ENCODE data around the gene TMEM208. TPM values are rescaled to one million over a fixed set of nuclear protein-coding genes. Genes with fewer than 3 reads are reported as not detected.

Gene TMEM208
- total RNA-seq, 1 experiment from 2014 or later: 19.5 TPM

GRCh38 chr16:67259705-67260104 is 32.8 kb downstream of the TMEM208 start:
- Histone ChIP-seq H3K9ac (ENCODE audit: low read length) (no peak overlapping the region), H3K27me3 (ENCODE audit: low read length) (no peaks in the 10 kb centered on the region), H3K9me2 (replicated peaks; ENCODE audit: insufficient read depth, low read length) (no peaks in the 10 kb centered on the region), H3K27ac (ENCODE audit: low read length) (no peak overlapping the region), H3K4me3 (ENCODE audit: low read length) (no peak overlapping the region), H3K36me3 (ENCODE audit: insufficient read depth, low read length) (no peaks in the 10 kb centered on the region), H3K9me3 (ENCODE audit: low read length) (no peaks in the 10 kb centered on the region), H3K4me2 (ENCODE audit: low read depth, low read length, poor library complexity, severe bottlenecking) (no peak overlapping the region), H3K79me2 (ENCODE audit: low read length) (no peaks in the 10 kb centered on the region), H4K20me1 (ENCODE audit: insufficient read depth, low read depth, low read length) (no peaks in the 10 kb centered on the region), H2AFZ (ENCODE audit: low read length) (no peak overlapping the region), H3K4me1 (ENCODE audit: low read length) (no peaks in the 10 kb centered on the region)
- DNase-seq: no peak

- H3K36me3 ChIP-seq (ENCODE audit: insufficient read depth, low read length): no peaks in the 10 kb centered on the region
- H2AFZ ChIP-seq (ENCODE audit: low read length): no peak overlapping the region
- no peak overlapping the region for H3K4me3 ChIP-seq (ENCODE audit: low read length)
- H3K9ac ChIP-seq (ENCODE audit: low read length): no peak overlapping the region
- no peaks in the 10 kb centered on the region for H3K79me2 ChIP-seq (ENCODE audit: low read length)
- H3K27me3 ChIP-seq (ENCODE audit: low read length): no peaks in the 10 kb centered on the region
- no peaks in the 10 kb centered on the region for H3K9me2 ChIP-seq (replicated peaks; ENCODE audit: insufficient read depth, low read length)
- DNase-seq: peak; percentile 72
- no peaks in the 10 kb centered on the region for H4K20me1 ChIP-seq (ENCODE audit: insufficient read depth, low read depth, low read length)
- H3K4me1 ChIP-seq (ENCODE audit: low read length): no peaks in the 10 kb centered on the region
- H3K27ac ChIP-seq (ENCODE audit: low read length): no peak overlapping the region
- H3K4me2 ChIP-seq (ENCODE audit: low read depth, low read length, poor library complexity, severe bottlenecking): no peak overlapping the region
- H3K9me3 ChIP-seq (ENCODE audit: low read length): no peaks in the 10 kb centered on the region
Observed at GRCh38 chr16:67260426-67261063, 33.6 kb downstream of the TMEM208 start.

GRCh38 chr16:67263201-67263600 is 36.3 kb downstream of the TMEM208 start:
- Histone ChIP-seq H3K4me3 (ENCODE audit: low read length) (no peak overlapping the region), H3K4me1 (ENCODE audit: low read length) (no peaks in the 10 kb centered on the region), H2AFZ (ENCODE audit: low read length) (no peak overlapping the region), H3K9me2 (replicated peaks; ENCODE audit: insufficient read depth, low read length) (no peaks in the 10 kb centered on the region), H3K79me2 (ENCODE audit: low read length) (no peaks in the 10 kb centered on the region), H3K27me3 (ENCODE audit: low read length) (no peaks in the 10 kb centered on the region), H3K27ac (ENCODE audit: low read length) (no peak overlapping the region), H3K9ac (ENCODE audit: low read length) (no peak overlapping the region), H3K4me2 (ENCODE audit: low read depth, low read length, poor library complexity, severe bottlenecking) (no peak overlapping the region), H3K9me3 (ENCODE audit: low read length) (no peaks in the 10 kb centered on the region), H4K20me1 (ENCODE audit: insufficient read depth, low read depth, low read length) (no peaks in the 10 kb centered on the region), H3K36me3 (ENCODE audit: insufficient read depth, low read length) (no peaks in the 10 kb centered on the region)
- DNase-seq: no peak

- H3K9me3 ChIP-seq (ENCODE audit: low read length): no peaks in the 10 kb centered on the region
- DNase-seq: peak; percentile 62
- H3K9ac ChIP-seq (ENCODE audit: low read length): no peak overlapping the region
Observed at GRCh38 chr16:67264277-67264676, 37.3 kb downstream of the TMEM208 start.

GRCh38 chr16:67264866-67265265 is 37.9 kb downstream of the TMEM208 start:
- no peak overlapping the region for H3K9ac ChIP-seq (ENCODE audit: low read length)
- no peak for DNase-seq

More at GRCh38 chr16:67264277-67264676, 37.3 kb downstream of the TMEM208 start:
- H3K27ac ChIP-seq (ENCODE audit: low read length): no peak overlapping the region
- no peaks in the 10 kb centered on the region for H3K4me1 ChIP-seq (ENCODE audit: low read length)
- H2AFZ ChIP-seq (ENCODE audit: low read length): no peak overlapping the region
- no peaks in the 10 kb centered on the region for H3K36me3 ChIP-seq (ENCODE audit: insufficient read depth, low read length)
- no peaks in the 10 kb centered on the region for H3K27me3 ChIP-seq (ENCODE audit: low read length)
- no peak overlapping the region for H3K4me3 ChIP-seq (ENCODE audit: low read length)
- H3K4me2 ChIP-seq (ENCODE audit: low read depth, low read length, poor library complexity, severe bottlenecking): no peak overlapping the region
- no peaks in the 10 kb centered on the region for H3K79me2 ChIP-seq (ENCODE audit: low read length)
- H4K20me1 ChIP-seq (ENCODE audit: insufficient read depth, low read depth, low read length): no peaks in the 10 kb centered on the region
- no peaks in the 10 kb centered on the region for H3K9me2 ChIP-seq (replicated peaks; ENCODE audit: insufficient read depth, low read length)

GRCh38 chr16:67265834-67266233 is 38.9 kb downstream of the TMEM208 start:
- H3K9ac ChIP-seq (ENCODE audit: low read length): no peak overlapping the region
- no peak overlapping the region for H3K27ac ChIP-seq (ENCODE audit: low read length)
- no peak overlapping the region for H3K4me2 ChIP-seq (ENCODE audit: low read depth, low read length, poor library complexity, severe bottlenecking)
- H4K20me1 ChIP-seq (ENCODE audit: insufficient read depth, low read depth, low read length): no peaks in the 10 kb centered on the region
- no peak overlapping the region for H3K4me3 ChIP-seq (ENCODE audit: low read length)
- H3K79me2 ChIP-seq (ENCODE audit: low read length): no peaks in the 10 kb centered on the region
- H3K9me3 ChIP-seq (ENCODE audit: low read length): no peaks in the 10 kb centered on the region
- H3K27me3 ChIP-seq (ENCODE audit: low read length): no peaks in the 10 kb centered on the region
- H3K4me1 ChIP-seq (ENCODE audit: low read length): no peaks in the 10 kb centered on the region
- no peak for DNase-seq
- H2AFZ ChIP-seq (ENCODE audit: low read length): no peak overlapping the region
- H3K9me2 ChIP-seq (replicated peaks; ENCODE audit: insufficient read depth, low read length): no peaks in the 10 kb centered on the region
- no peaks in the 10 kb centered on the region for H3K36me3 ChIP-seq (ENCODE audit: insufficient read depth, low read length)

More at GRCh38 chr16:67264866-67265265, 37.9 kb downstream of the TMEM208 start:
- H3K9me3 ChIP-seq (ENCODE audit: low read length): no peaks in the 10 kb centered on the region
- no peaks in the 10 kb centered on the region for H3K4me1 ChIP-seq (ENCODE audit: low read length)
- no peak overlapping the region for H3K4me2 ChIP-seq (ENCODE audit: low read depth, low read length, poor library complexity, severe bottlenecking)
- no peaks in the 10 kb centered on the region for H3K79me2 ChIP-seq (ENCODE audit: low read length)
- H4K20me1 ChIP-seq (ENCODE audit: insufficient read depth, low read depth, low read length): no peaks in the 10 kb centered on the region
- no peaks in the 10 kb centered on the region for H3K9me2 ChIP-seq (replicated peaks; ENCODE audit: insufficient read depth, low read length)
- H2AFZ ChIP-seq (ENCODE audit: low read length): no peak overlapping the region
- no peaks in the 10 kb centered on the region for H3K27me3 ChIP-seq (ENCODE audit: low read length)
- no peak overlapping the region for H3K4me3 ChIP-seq (ENCODE audit: low read length)
- no peaks in the 10 kb centered on the region for H3K36me3 ChIP-seq (ENCODE audit: insufficient read depth, low read length)
- no peak overlapping the region for H3K27ac ChIP-seq (ENCODE audit: low read length)

- Histone ChIP-seq H3K9me3 (ENCODE audit: low read length) (no peaks in the 10 kb centered on the region), H3K9ac (ENCODE audit: low read length) (no peak overlapping the region), H3K4me2 (ENCODE audit: low read depth, low read length, poor library complexity, severe bottlenecking) (no peak overlapping the region), H3K36me3 (ENCODE audit: insufficient read depth, low read length) (no peaks in the 10 kb centered on the region), H3K27ac (ENCODE audit: low read length) (no peak overlapping the region), H4K20me1 (ENCODE audit: insufficient read depth, low read depth, low read length) (no peaks in the 10 kb centered on the region), H3K27me3 (ENCODE audit: low read length) (no peaks in the 10 kb centered on the region), H3K79me2 (ENCODE audit: low read length) (no peaks in the 10 kb centered on the region), H3K9me2 (replicated peaks; ENCODE audit: insufficient read depth, low read length) (no peaks in the 10 kb centered on the region), H3K4me3 (ENCODE audit: low read length) (no peak overlapping the region), H3K4me1 (ENCODE audit: low read length) (no peaks in the 10 kb centered on the region), H2AFZ (ENCODE audit: low read length) (no peak overlapping the region)
- no peak for DNase-seq
Observed at GRCh38 chr16:67268136-67268579, 41.2 kb downstream of the TMEM208 start.

GRCh38 chr16:67269766-67270165 is 42.8 kb downstream of the TMEM208 start:
- H3K36me3 ChIP-seq (ENCODE audit: insufficient read depth, low read length): no peaks in the 10 kb centered on the region
- H3K9me2 ChIP-seq (replicated peaks; ENCODE audit: insufficient read depth, low read length): no peaks in the 10 kb centered on the region
- no peak overlapping the region for H2AFZ ChIP-seq (ENCODE audit: low read length)
- DNase-seq: no peak
- H3K4me2 ChIP-seq (ENCODE audit: low read depth, low read length, poor library complexity, severe bottlenecking): no peak overlapping the region
- no peaks in the 10 kb centered on the region for H4K20me1 ChIP-seq (ENCODE audit: insufficient read depth, low read depth, low read length)
- no peak overlapping the region for H3K4me3 ChIP-seq (ENCODE audit: low read length)
- H3K9ac ChIP-seq (ENCODE audit: low read length): no peak overlapping the region
- no peaks in the 10 kb centered on the region for H3K9me3 ChIP-seq (ENCODE audit: low read length)
- H3K27me3 ChIP-seq (ENCODE audit: low read length): no peaks in the 10 kb centered on the region
- H3K79me2 ChIP-seq (ENCODE audit: low read length): no peaks in the 10 kb centered on the region
- H3K4me1 ChIP-seq (ENCODE audit: low read length): no peaks in the 10 kb centered on the region
- H3K27ac ChIP-seq (ENCODE audit: low read length): no peak overlapping the region
